Liver (tissue), 3 donors: ENCODE results near the gene SH2D3A.

Source experiments
- CTCF ChIP-seq: fragments of 150-350 bp; IDR thresholded peaks from 2 replicates; pipeline ENCODE4 v1.5.1; 2017; ENCODE audit warnings: improper control_type of control experiment, low read depth, low read length; ENCODE audit not compliant: missing input control
- EGR1 ChIP-seq, 2 donors: IDR thresholded peaks; 2 replicates each; pipeline ENCODE4 v1.6.1; 2016 to 2018; ENCODE audit warnings: antibody characterized with exemption in 2 of 2, low read depth in 2 of 2
- FOXA1 ChIP-seq: IDR thresholded peaks from 2 replicates; pipeline ENCODE4 v1.6.1; 2016; ENCODE audit warnings: antibody characterized with exemption
- JUND ChIP-seq, 2 donors: IDR thresholded peaks; 2 replicates each; pipeline ENCODE4 v1.6.1; 2016; ENCODE audit warnings: antibody characterized with exemption in 2 of 2
- MAX ChIP-seq: IDR thresholded peaks from 2 replicates; pipeline ENCODE4 v1.6.1; 2016; ENCODE audit warnings: antibody characterized with exemption
- SP1 ChIP-seq: IDR thresholded peaks from 2 replicates; pipeline ENCODE4 v1.6.1; 2018; ENCODE audit warnings: antibody characterized with exemption, mild to moderate bottlenecking
- TAF1 ChIP-seq: conservative IDR thresholded peaks from 2 replicates; pipeline ENCODE4 v1.6.1; 2016; ENCODE audit warnings: antibody characterized with exemption, mild to moderate bottlenecking
- ZBTB33 ChIP-seq: IDR thresholded peaks from 2 replicates; pipeline ENCODE4 v1.6.1; 2016; ENCODE audit warnings: antibody characterized with exemption
- donor health status: healthy.
- donor health status: healthy.

- no peak for TF ChIP-seq EGR1 (IDR thresholded peaks at IDR 0.05; ENCODE audit: low read depth in 2 of 2)
- TF ChIP-seq SP1: no peak
- TF ChIP-seq CTCF: no peak
- TF ChIP-seq MAX: no peak
- no peak for TF ChIP-seq FOXA1
- TF ChIP-seq ZBTB33: no peak
- no peak for TF ChIP-seq TAF1
- TF ChIP-seq JUND (IDR thresholded peaks at IDR 0.05): no peak
Measured at GRCh38 chr19:6751189-6751588, 16.0 kb downstream of the SH2D3A start.
